Measurements from ENCODE around the gene PARP8.

DNA sequence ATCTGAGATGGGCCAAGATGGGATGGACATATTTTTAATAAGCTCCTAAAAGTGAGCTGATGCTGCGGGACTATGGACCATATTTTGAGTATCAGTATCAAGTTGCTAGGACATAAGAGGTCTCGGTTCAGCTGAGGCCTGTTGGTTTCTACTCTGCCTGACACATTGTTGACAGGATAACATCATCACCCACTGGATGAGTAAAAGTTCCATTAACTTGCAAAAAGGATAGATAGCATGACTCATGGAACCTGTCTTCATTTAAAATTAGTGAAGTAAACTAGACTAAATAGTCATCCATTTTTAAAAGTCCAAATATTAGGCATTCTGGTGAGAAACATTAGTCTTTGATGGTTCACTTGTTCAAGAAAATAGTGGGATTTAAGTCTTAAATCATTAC, 33.3 kb downstream of the PARP8 start:
- TF ChIP-seq BHLHE40 (IDR thresholded peaks at IDR 0.05; ENCODE audit: low read depth, low read length) = no peak
- TF ChIP-seq, protein P1, sequence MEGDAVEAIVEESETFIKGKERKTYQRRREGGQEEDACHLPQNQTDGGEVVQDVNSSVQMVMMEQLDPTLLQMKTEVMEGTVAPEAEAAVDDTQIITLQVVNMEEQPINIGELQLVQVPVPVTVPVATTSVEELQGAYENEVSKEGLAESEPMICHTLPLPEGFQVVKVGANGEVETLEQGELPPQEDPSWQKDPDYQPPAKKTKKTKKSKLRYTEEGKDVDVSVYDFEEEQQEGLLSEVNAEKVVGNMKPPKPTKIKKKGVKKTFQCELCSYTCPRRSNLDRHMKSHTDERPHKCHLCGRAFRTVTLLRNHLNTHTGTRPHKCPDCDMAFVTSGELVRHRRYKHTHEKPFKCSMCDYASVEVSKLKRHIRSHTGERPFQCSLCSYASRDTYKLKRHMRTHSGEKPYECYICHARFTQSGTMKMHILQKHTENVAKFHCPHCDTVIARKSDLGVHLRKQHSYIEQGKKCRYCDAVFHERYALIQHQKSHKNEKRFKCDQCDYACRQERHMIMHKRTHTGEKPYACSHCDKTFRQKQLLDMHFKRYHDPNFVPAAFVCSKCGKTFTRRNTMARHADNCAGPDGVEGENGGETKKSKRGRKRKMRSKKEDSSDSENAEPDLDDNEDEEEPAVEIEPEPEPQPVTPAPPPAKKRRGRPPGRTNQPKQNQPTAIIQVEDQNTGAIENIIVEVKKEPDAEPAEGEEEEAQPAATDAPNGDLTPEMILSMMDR (conservative IDR thresholded peaks at IDR 0.05; ENCODE audit: low read depth, low read length) = no peak
- no peak for TF ChIP-seq RFX5 (IDR thresholded peaks at IDR 0.05; ENCODE audit: low read depth, low read length)
- TF ChIP-seq USF2 (IDR thresholded peaks at IDR 0.05; ENCODE audit: low read depth, low read length) = no peak
- TF ChIP-seq NFE2L2 (IDR thresholded peaks at IDR 0.05; ENCODE audit: low read depth, low read length) = no peak
- no peak for TF ChIP-seq POLR2A (IDR thresholded peaks at IDR 0.05; ENCODE audit: low read depth, low read length)
- TF ChIP-seq CEBPB (IDR thresholded peaks at IDR 0.05; ENCODE audit: low read depth, low read length) = no peak
- TF ChIP-seq, protein P2, sequence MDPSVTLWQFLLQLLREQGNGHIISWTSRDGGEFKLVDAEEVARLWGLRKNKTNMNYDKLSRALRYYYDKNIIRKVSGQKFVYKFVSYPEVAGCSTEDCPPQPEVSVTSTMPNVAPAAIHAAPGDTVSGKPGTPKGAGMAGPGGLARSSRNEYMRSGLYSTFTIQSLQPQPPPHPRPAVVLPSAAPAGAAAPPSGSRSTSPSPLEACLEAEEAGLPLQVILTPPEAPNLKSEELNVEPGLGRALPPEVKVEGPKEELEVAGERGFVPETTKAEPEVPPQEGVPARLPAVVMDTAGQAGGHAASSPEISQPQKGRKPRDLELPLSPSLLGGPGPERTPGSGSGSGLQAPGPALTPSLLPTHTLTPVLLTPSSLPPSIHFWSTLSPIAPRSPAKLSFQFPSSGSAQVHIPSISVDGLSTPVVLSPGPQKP (IDR thresholded peaks at IDR 0.05; ENCODE audit: borderline replicate concordance, low read depth, low read length) = no peak
- no peak for TF ChIP-seq RCOR1 (IDR thresholded peaks at IDR 0.05; ENCODE audit: insufficient replicate concordance, low read length)
- TF ChIP-seq MAFK (IDR thresholded peaks at IDR 0.05; ENCODE audit: low read depth, low read length) = no peak
- TF ChIP-seq RAD21 (IDR thresholded peaks at IDR 0.05; ENCODE audit: low read length) = no peak
- no peak for TF ChIP-seq FOS (IDR thresholded peaks at IDR 0.05; ENCODE audit: low read depth, low read length)

All from IMR-90 (cell line).